Hematopoietic multipotent progenitor cell treated with erythropoietin and hydrocortisone succinate and interleukin-3 and kit ligand, for 4 days (in vitro differentiated cells): ENCODE data around the gene ZNF566.
"Not testable (repeated sequence)": the region's sequence is repeated elsewhere in the genome, so short reads cannot be mapped to it uniquely, and the experiment has no call there.

Experiments used
- DNase-seq: peaks from one replicate; pipeline ENCODE4 v3.0.0-alpha.2; 2015

ZNF566 gene

GRCh38 chr19:36489118-36489919, at the start of gene ZNF566:
Gene ZNF566 (minus strand): TSS chr19:36489561. CDS start chr19:36476557, 13,004 bp downstream.
- DNase-seq = peak; percentile 99

- DNase-seq = peak; percentile 39
Observed at GRCh38 chr19:36528921-36529518, 39.7 kb upstream of the ZNF566 start.

- peak; percentile 97 for DNase-seq
Observed at GRCh38 chr19:36528194-36528920, 39.0 kb upstream of the ZNF566 start, which contains the start of gene ZNF260. Gene ZNF260 (minus strand): TSS chr19:36528271. CDS start chr19:36515238, 13,033 bp downstream.

- no peak for DNase-seq
Observed at GRCh38 chr19:36527873-36528193, 38.5 kb upstream of the ZNF566 start.

GRCh38 chr19:36527341-36527740, 38.0 kb upstream of the ZNF566 start:
- DNase-seq = peak; percentile 34

- no peak for DNase-seq
Observed at GRCh38 chr19:36526581-36526980, 37.2 kb upstream of the ZNF566 start.

- DNase-seq = no peak
Observed at GRCh38 chr19:36524617-36525016, 35.3 kb upstream of the ZNF566 start.

- no peak for DNase-seq
Observed at GRCh38 chr19:36514012-36514612, 24.8 kb upstream of the ZNF566 start.

GRCh38 chr19:36508325-36508724, 19.0 kb upstream of the ZNF566 start:
- no peak for DNase-seq

- no peak for DNase-seq
Observed at GRCh38 chr19:36501973-36502372, 12.6 kb upstream of the ZNF566 start.

GRCh38 chr19:36497001-36497400, 7.6 kb upstream of the ZNF566 start:
- DNase-seq = no peak

- DNase-seq = peak; percentile 73
Observed at GRCh38 chr19:36492689-36493453, 3.5 kb upstream of the ZNF566 start.

- not testable (repeated sequence) for DNase-seq
Observed at GRCh38 chr19:36490846-36491245, 1.5 kb upstream of the ZNF566 start.

GRCh38 chr19:36489920-36490415, 607 bp upstream of the ZNF566 start:
- DNase-seq = peak; percentile 97

- DNase-seq = peak; percentile 72
Observed at GRCh38 chr19:36488846-36489117, 579 bp downstream of the ZNF566 start.

- DNase-seq = peak; percentile 4
Observed at GRCh38 chr19:36488118-36488845, 1.1 kb downstream of the ZNF566 start.

GRCh38 chr19:36483653-36484052, 5.7 kb downstream of the ZNF566 start:
- DNase-seq = peak; percentile 20

GRCh38 chr19:36482876-36483275, 6.5 kb downstream of the ZNF566 start:
- no peak for DNase-seq

GRCh38 chr19:36460046-36460445, 29.3 kb downstream of the ZNF566 start:
- DNase-seq = no peak

- no peak for DNase-seq
Observed at GRCh38 chr19:36456831-36457230, 32.5 kb downstream of the ZNF566 start.

- DNase-seq = no peak
Observed at GRCh38 chr19:36449059-36449670, 40.2 kb downstream of the ZNF566 start.
